CD14-positive monocyte (primary cell): ENCODE data around the gene TIAM2. TPM values are rescaled to one million over a fixed set of nuclear protein-coding genes. Genes with fewer than 3 reads are reported as not detected.

Source experiments
- DNase-seq, 3 donors: peaks; one replicate each; pipeline ENCODE4 v3.0.0-alpha.2; 2011 to 2022
- H2AFZ ChIP-seq: 2 replicates; pipeline ENCODE4 v1.6.0; 2012; ENCODE audit warnings: mild to moderate bottlenecking, low read depth, low read length, inconsistent platforms; ENCODE audit not compliant: insufficient read depth, poor library complexity, severe bottlenecking
- H3K27ac ChIP-seq, 2 donors: 1 replicate in 1 of 2; 2 replicates in 1 of 2; pipeline ENCODE4 v1.5.1; 2012 to 2013; ENCODE audit warnings: low read length in 2 of 2, control low read depth in 1 of 2, inconsistent platforms in 1 of 2, low read depth in 1 of 2, mild to moderate bottlenecking in 1 of 2
- H3K27me3 ChIP-seq, 2 donors: one replicate each; pipeline versions ENCODE4 v1.6.0 to v1.6.1; 2011 to 2013; ENCODE audit warnings: low read length in 2 of 2; ENCODE audit not compliant: control insufficient read depth in 2 of 2, insufficient read depth in 2 of 2
- H3K36me3 ChIP-seq, 2 donors: replicated peaks in 1 of 2; 1 replicate in 1 of 2; 2 replicates in 1 of 2; pipeline versions ENCODE4 v1.5.1 to v1.6.1; 2012 to 2013; ENCODE audit warnings: low read length in 2 of 2, control low read depth in 1 of 2, inconsistent platforms in 1 of 2, mild to moderate bottlenecking in 1 of 2; ENCODE audit not compliant: insufficient read depth in 2 of 2, control insufficient read depth in 1 of 2
- H3K4me1 ChIP-seq, 2 donors: 1 replicate in 1 of 2; 2 replicates in 1 of 2; pipeline versions ENCODE4 v1.5.1 to v1.6.1; 2012 to 2013; ENCODE audit warnings: low read length in 2 of 2, control low read depth in 1 of 2, inconsistent platforms in 1 of 2, mild to moderate bottlenecking in 1 of 2, moderate library complexity in 1 of 2; ENCODE audit not compliant: insufficient read depth in 2 of 2, control insufficient read depth in 1 of 2
- H3K4me2 ChIP-seq: replicated peaks from 2 replicates; pipeline ENCODE3; 2012; ENCODE audit warnings: low read length, moderate library complexity, mild to moderate bottlenecking; ENCODE audit not compliant: poor library complexity, severe bottlenecking; ENCODE audit errors: extremely low read depth
- H3K4me3 ChIP-seq, 3 experiments: fragments of 200-600 bp in 1 of 3; sonication (generic) in 1 of 3; replicated peaks in 1 of 3; 1 replicate in 2 of 3; 2 replicates in 1 of 3; pipeline ENCODE4 v1.5.1; 2011 to 2013; ENCODE audit warnings: low read length in 3 of 3, mild to moderate bottlenecking in 3 of 3, control low read depth in 2 of 3, low read depth in 2 of 3, inconsistent platforms in 1 of 3, moderate library complexity in 1 of 3
- H3K79me2 ChIP-seq: 2 replicates; pipeline ENCODE4 v1.6.0; 2012; ENCODE audit warnings: mild to moderate bottlenecking, control low read depth, inconsistent platforms, low read length, moderate library complexity; ENCODE audit not compliant: insufficient read depth
- H3K9ac ChIP-seq: 2 replicates; pipeline ENCODE4 v1.6.0; 2017; ENCODE audit warnings: low read length, mild to moderate bottlenecking; ENCODE audit not compliant: insufficient read depth, poor library complexity, severe bottlenecking
- H3K9me3 ChIP-seq, 2 donors: replicated peaks in 1 of 2; 1 replicate in 1 of 2; 2 replicates in 1 of 2; pipeline versions ENCODE4 v1.5.1 to v1.6.1; 2012 to 2013; ENCODE audit warnings: low read length in 2 of 2, control low read depth in 1 of 2; ENCODE audit not compliant: control insufficient read depth in 1 of 2, insufficient read depth in 1 of 2
- H4K20me1 ChIP-seq: 2 replicates; pipeline ENCODE4 v1.6.0; 2012; ENCODE audit warnings: mild to moderate bottlenecking, low read length, control low read depth, moderate library complexity; ENCODE audit not compliant: insufficient read depth
- H3K27ac Mint-ChIP-seq, 7 donors: one replicate each; pipeline ENCODE4 v1.8.0; 2020; ENCODE audit warnings: mild to moderate bottlenecking in 7 of 7, mixed read lengths in 7 of 7, moderate library complexity in 6 of 7, inconsistent platforms in 2 of 7
- H3K27me3 Mint-ChIP-seq, 3 donors: one replicate each; pipeline ENCODE4 v1.8.0; 2021 to 2022; ENCODE audit warnings: low read depth in 3 of 3, mild to moderate bottlenecking in 3 of 3, mixed read lengths in 3 of 3, moderate library complexity in 3 of 3, inconsistent platforms in 1 of 3
- H3K36me3 Mint-ChIP-seq, 2 donors: one replicate each; pipeline ENCODE4 v1.8.0; 2020; ENCODE audit warnings: mixed read lengths in 2 of 2, inconsistent platforms in 1 of 2, mild to moderate bottlenecking in 1 of 2
- H3K4me1 Mint-ChIP-seq: one replicate; pipeline ENCODE4 v1.8.0; 2020; ENCODE audit warnings: mild to moderate bottlenecking, mixed read lengths
- H3K4me3 Mint-ChIP-seq, 2 donors: one replicate each; pipeline ENCODE4 v1.8.0; 2020; ENCODE audit warnings: mild to moderate bottlenecking in 2 of 2, mixed read lengths in 2 of 2, moderate library complexity in 1 of 2
- H3K9me3 Mint-ChIP-seq, 7 donors: one replicate each; pipeline ENCODE4 v1.8.0; 2020 to 2022; ENCODE audit warnings: mixed read lengths in 7 of 7, mild to moderate bottlenecking in 6 of 7, moderate library complexity in 6 of 7, inconsistent platforms in 2 of 7
- CTCF ChIP-seq: fragments of 200-600 bp; IDR thresholded peaks from one replicate; pipeline ENCODE4 v1.8.0; 2022; ENCODE audit warnings: antibody characterized with exemption, mild to moderate bottlenecking
- WGBS: methylation state at CpG from one replicate; pipeline ENCODE4 v1.1.5; 2013; ENCODE audit warnings: missing lambda C conversion rate; ENCODE audit not compliant: insufficient coverage; 5-methylcytosine and 5-hydroxymethylcytosine counted together
- intact Hi-C, 2 donors: fragments of 100-400 bp; cut with micrococcal nuclease; formaldehyde crosslinking; loops; one replicate each; pipeline versions ENCODE4 v1.15.0 to v1.15.1; 2023
- polyA plus RNA-seq, 3 donors: library from polyadenylated mRNA; depleted of rRNA in 1 of 3; unstranded in 2 of 3; stranded (reverse) in 1 of 3; fragments of 300-500 nt in 2 of 3; fragments of >200 nt in 1 of 3; fragmentation: Illumina TruSeq in 2 of 3; gene quantifications; 1 replicate in 2 of 3; 2 replicates in 1 of 3; pipeline ENCODE4 v1.2.3, GENCODE V29; 2012 to 2021

The TIAM2 gene
- polyA plus RNA-seq, 3 donors = 0.25 to 4.2 (median 0.67) TPM

- no peaks in the 10 kb centered on the region for H4K20me1 ChIP-seq
- H3K79me2 ChIP-seq = no peaks in the 10 kb centered on the region
- intact Hi-C loops = loop anchor here in 1 of 2 donors (5.0 to 10.0 kb wide), 2 partner anchors 91 to 339 kb away; no protein-coding TSS in a partner anchor
- no peak within 1 kb of the TSS for H3K9ac ChIP-seq
- TF ChIP-seq CTCF = no peak
- no peak within 1 kb of the TSS for H3K27ac ChIP-seq
- H3K36me3 ChIP-seq = peaks cover 24 to 48% of the 10 kb centered on the region in 2 donors
- H3K4me3 ChIP-seq = no peak within 1 kb of the TSS
- no peak within 1 kb of the TSS for H3K4me3 Mint-ChIP-seq
- no peaks in the 10 kb centered on the region for H3K27me3 ChIP-seq
- 87% methylated on average over 4 of the region's 10 CpGs for WGBS
- no peak for DNase-seq
- H3K4me1 ChIP-seq = no peaks in the 10 kb centered on the region
- no peaks in the 10 kb centered on the region for H3K9me3 ChIP-seq
- peak within 1 kb of the TSS in 1 of 7 donors; percentile 71 for H3K27ac Mint-ChIP-seq
- no peak within 1 kb of the TSS for H2AFZ ChIP-seq
- no peaks in the 10 kb centered on the region for H3K4me1 Mint-ChIP-seq
- H3K27me3 Mint-ChIP-seq = peaks cover 0 to 3% (median 1%) of the 10 kb centered on the region in 3 donors
- peaks cover 0 to 2% (median 0%) of the 10 kb centered on the region in 7 donors for H3K9me3 Mint-ChIP-seq
- peaks cover 29 to 45% of the 10 kb centered on the region in 2 donors for H3K36me3 Mint-ChIP-seq
- no peak within 1 kb of the TSS for H3K4me2 ChIP-seq
These were observed 268.4 kb downstream of the TIAM2 start, which contains the start of gene CLDN20 for GRCh38 chr6:155263373-155264063. Gene CLDN20 (plus strand): TSS chr6:155264013. CDS start chr6:155275720, 11,707 bp downstream.

- Mint-ChIP-seq H3K27ac (no peak overlapping the region), H3K27me3 (peaks cover 0 to 3% (median 1%) of the 10 kb centered on the region in 3 donors), H3K9me3 (peaks cover 0 to 2% (median 0%) of the 10 kb centered on the region in 7 donors), H3K4me3 (no peak overlapping the region), H3K36me3 (peaks cover 24 to 36% of the 10 kb centered on the region in 2 donors), H3K4me1 (no peaks in the 10 kb centered on the region)
- H4K20me1 ChIP-seq = no peaks in the 10 kb centered on the region
- intact Hi-C loops = loop anchor here in 1 of 2 donors (5.0 to 10.0 kb wide), 2 partner anchors 93 to 340 kb away; no protein-coding TSS in a partner anchor
- H3K27ac ChIP-seq = no peak overlapping the region
- TF ChIP-seq CTCF = no peak
- no peak overlapping the region for H2AFZ ChIP-seq
- no peak overlapping the region for H3K4me2 ChIP-seq
- H3K4me3 ChIP-seq = no peak overlapping the region
- peaks cover 13 to 35% of the 10 kb centered on the region in 2 donors for H3K36me3 ChIP-seq
- H3K79me2 ChIP-seq = no peaks in the 10 kb centered on the region
- H3K9me3 ChIP-seq = no peaks in the 10 kb centered on the region
- no peak for DNase-seq
- 85% methylated on average over 4 of the region's 9 CpGs for WGBS
- H3K4me1 ChIP-seq = no peaks in the 10 kb centered on the region
- H3K27me3 ChIP-seq = no peaks in the 10 kb centered on the region
- H3K9ac ChIP-seq = no peak overlapping the region
These were observed 269.7 kb downstream of the TIAM2 start for GRCh38 chr6:155264693-155265320.
